BJ (cell line): ENCODE data around the gene PCBP3. TPM values are rescaled to one million over a fixed set of nuclear protein-coding genes. Genes with fewer than 3 reads are reported as not detected.

Experiments used
- CTCF ChIA-PET: fragments of 350-600 bp; formaldehyde crosslinking; extraction: SDS; loops from one replicate; lab custom pipeline; 2021; ENCODE audit warnings: antibody characterized with exemption, inconsistent platforms; lab: Yijun Ruan, JAX
- POLR2A ChIA-PET: fragments of 300-600 bp; sonication (Branson Sonifier 250); formaldehyde crosslinking; extraction: SDS; loops from one replicate; lab custom pipeline; 2021; ENCODE audit warnings: antibody characterized with exemption; lab: Charles Lee
- DNase-seq: peaks from one replicate; pipeline ENCODE4 v3.0.0-alpha.2; 2011; ENCODE audit warnings: low read depth
- H3K27me3 ChIP-seq: 2 replicates; pipeline ENCODE4 v1.6.0; 2011; ENCODE audit warnings: low read length; ENCODE audit not compliant: control insufficient read depth, insufficient read depth
- H3K36me3 ChIP-seq: 2 replicates; pipeline ENCODE4 v1.5.1; 2011; ENCODE audit warnings: low read length; ENCODE audit not compliant: control insufficient read depth, insufficient read depth
- H3K4me3 ChIP-seq: 2 replicates; pipeline ENCODE4 v1.5.1; 2011; ENCODE audit warnings: low read depth, mild to moderate bottlenecking, control low read depth, low read length
- polyA plus RNA-seq: library from polyadenylated mRNA; depleted of rRNA; stranded (reverse); fragments of >200 nt; gene quantifications from 2 replicates; pipeline ENCODE4 v1.2.3, GENCODE V29; 2011
- TF ChIP-seq, protein P1 (sequence below): IDR thresholded peaks from 2 replicates; pipeline ENCODE4 v1.5.1; 2011; ENCODE audit warnings: low read depth, mild to moderate bottlenecking, control low read depth, inconsistent platforms, low read length, moderate library complexity; ENCODE audit not compliant: insufficient read depth

PCBP3 gene
- polyA plus RNA-seq, 1 experiment: 2.1 TPM

DNA sequence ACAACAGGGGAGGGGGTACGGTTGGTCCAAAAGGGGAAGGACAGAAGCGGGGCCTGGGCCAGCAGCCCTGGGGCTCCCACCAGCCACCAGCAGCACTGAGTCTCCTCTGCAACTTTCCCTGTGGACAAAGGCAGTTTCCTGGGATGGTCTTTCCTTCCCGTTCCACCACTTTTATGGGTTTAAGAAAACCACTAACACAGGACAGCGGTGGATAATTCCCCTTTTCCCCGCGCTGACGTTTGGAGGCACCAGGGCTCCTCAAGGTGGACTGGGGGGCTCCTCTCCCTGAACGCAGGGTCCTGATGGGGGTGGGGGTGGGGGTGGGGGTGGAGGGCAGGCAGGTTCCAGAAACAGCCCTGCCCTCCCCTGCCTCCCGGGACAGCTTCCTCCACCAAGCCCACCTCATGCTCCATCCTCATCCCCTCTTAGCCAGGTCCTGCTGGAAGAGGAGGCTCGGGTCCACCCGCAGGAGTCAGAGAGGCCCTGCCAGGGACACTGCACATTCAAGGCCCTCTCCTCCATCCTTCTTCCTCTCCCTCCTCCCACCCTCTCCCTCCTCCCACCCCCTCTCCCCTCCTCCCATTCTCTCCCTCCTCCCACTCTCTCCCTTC is 333.3 kb downstream of the PCBP3 start:
- Histone ChIP-seq H3K4me3 (no peak overlapping the region), H3K27me3 (no peaks in the 10 kb centered on the region), H3K36me3 (no peaks in the 10 kb centered on the region)
- ChIA-PET POLR2A (no interaction called here), CTCF (no interaction called here)
- TF ChIP-seq, protein P1, sequence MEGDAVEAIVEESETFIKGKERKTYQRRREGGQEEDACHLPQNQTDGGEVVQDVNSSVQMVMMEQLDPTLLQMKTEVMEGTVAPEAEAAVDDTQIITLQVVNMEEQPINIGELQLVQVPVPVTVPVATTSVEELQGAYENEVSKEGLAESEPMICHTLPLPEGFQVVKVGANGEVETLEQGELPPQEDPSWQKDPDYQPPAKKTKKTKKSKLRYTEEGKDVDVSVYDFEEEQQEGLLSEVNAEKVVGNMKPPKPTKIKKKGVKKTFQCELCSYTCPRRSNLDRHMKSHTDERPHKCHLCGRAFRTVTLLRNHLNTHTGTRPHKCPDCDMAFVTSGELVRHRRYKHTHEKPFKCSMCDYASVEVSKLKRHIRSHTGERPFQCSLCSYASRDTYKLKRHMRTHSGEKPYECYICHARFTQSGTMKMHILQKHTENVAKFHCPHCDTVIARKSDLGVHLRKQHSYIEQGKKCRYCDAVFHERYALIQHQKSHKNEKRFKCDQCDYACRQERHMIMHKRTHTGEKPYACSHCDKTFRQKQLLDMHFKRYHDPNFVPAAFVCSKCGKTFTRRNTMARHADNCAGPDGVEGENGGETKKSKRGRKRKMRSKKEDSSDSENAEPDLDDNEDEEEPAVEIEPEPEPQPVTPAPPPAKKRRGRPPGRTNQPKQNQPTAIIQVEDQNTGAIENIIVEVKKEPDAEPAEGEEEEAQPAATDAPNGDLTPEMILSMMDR: no peak
- DNase-seq: no peak

DNA sequence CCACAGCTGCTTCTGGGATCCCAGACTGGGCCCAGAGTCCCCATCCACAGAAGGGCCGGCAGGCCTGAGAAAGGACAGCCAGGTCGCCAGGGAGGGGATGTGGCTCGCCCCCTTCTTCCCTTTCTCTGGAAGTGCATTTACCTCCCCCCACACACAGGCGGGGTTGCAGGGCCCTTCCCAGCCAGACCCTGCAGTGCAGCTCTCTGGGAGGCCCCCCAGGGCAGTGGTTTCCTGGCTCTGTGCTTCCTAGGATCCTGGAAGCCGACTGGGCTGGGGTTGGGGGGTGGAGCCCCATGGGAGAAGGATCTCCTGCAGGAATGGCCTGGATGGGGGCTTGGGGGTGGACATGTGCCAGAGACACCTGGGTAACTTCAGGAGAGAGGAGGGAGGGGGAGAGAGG is 333.9 kb downstream of the PCBP3 start:
- no peak overlapping the region for H3K4me3 ChIP-seq
- peaks cover under 1% of the 10 kb centered on the region; the same call in 1 of the 2 replicates for H3K36me3 ChIP-seq
- ChIA-PET POLR2A (no interaction called here), CTCF (no interaction called here)
- no peak for DNase-seq
- H3K27me3 ChIP-seq: no peaks in the 10 kb centered on the region
- TF ChIP-seq, protein P1: no peak

DNA sequence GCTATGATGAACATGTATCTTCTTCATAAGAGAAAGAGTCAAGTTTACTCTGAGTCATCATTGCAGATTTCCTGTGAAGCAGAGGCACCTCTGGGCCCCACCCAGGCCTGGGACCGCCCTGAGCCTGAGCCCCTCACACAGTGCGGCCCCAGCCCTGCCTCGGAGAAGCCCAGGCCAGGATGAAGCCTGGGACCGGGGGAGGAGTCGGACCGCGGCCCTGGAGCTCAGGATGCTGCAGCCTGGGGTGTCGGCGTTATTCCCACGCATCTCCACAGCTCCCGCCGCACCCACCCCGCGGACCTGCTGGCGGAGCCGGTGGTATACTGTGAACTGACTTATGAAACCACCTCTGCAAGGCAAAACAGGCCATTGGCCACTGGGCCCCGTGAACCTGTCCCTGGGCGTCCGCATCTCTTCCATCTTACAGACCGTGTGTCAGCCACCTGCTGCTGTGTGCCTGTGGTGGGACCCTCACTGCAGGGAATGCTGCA is 335.7 kb downstream of the PCBP3 start:
- CTCF ChIA-PET: interaction anchor here (1.9 kb wide), 1 partner anchor 164 kb away, joined by 6 read pairs; no protein-coding TSS in a partner anchor
- H3K27me3 ChIP-seq: no peaks in the 10 kb centered on the region
- peaks cover 10% of the 10 kb centered on the region for H3K36me3 ChIP-seq
- TF ChIP-seq, protein P1: no peak
- DNase-seq: no peak
- H3K4me3 ChIP-seq: no peak overlapping the region
- POLR2A ChIA-PET: no interaction called here

DNA sequence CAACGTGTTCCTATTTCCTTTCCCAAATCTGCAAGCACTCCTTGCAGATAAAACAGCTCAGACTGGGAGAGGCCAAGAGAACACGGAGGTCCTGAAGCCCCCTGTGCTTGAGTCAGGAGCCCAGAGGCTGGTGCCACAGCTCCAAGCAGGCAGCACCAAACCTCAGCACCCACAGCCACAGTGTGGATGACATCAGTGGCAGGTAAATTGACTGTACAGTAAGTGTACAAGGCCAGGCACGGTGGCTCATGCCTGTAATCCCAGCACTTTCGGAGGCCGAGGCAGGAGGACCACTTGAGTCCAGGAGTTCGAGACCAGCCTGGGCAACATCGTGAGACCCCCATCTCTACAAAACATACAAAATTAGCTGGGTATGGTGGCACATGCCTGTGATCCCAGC is 336.1 kb downstream of the PCBP3 start:
- CTCF ChIA-PET: interaction anchor here (1.9 kb wide), 1 partner anchor 163 kb away, joined by 6 read pairs; no protein-coding TSS in a partner anchor
- H3K36me3 ChIP-seq: peaks cover 14% of the 10 kb centered on the region
- DNase-seq: no peak
- no peaks in the 10 kb centered on the region for H3K27me3 ChIP-seq
- POLR2A ChIA-PET: no interaction called here
- TF ChIP-seq, protein P1: no peak
- H3K4me3 ChIP-seq: no peak overlapping the region

DNA sequence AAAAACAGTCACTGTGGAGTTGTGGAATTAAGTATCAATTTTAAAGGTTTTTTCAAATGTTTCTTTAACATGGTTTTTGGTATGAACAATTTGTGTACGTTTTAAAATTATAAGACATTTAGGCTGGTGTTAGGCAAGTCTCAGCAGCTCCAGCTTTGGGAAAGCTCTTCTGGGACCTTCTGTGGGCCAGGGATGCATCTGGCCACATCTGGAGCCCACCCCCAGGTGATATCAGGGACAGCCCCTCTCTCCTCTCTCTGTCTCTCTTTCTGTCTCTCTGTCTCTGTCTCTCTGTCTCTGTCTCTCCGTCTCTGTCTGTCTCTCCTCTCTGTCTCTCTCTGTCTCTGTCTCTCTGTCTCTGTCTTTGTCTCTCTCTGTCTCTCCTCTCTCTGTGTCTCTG is 336.7 kb downstream of the PCBP3 start:
- POLR2A ChIA-PET: no interaction called here
- TF ChIP-seq, protein P1: no peak
- peaks cover 19% of the 10 kb centered on the region for H3K36me3 ChIP-seq
- no peak for DNase-seq
- no peaks in the 10 kb centered on the region for H3K27me3 ChIP-seq
- CTCF ChIA-PET: interaction anchor here (1.9 kb wide), 1 partner anchor 163 kb away, joined by 6 read pairs; no protein-coding TSS in a partner anchor
- no peak overlapping the region for H3K4me3 ChIP-seq
